ACC112 (cell line): ENCODE measurements around the gene TNRC6C.

Experiments used
- H2AFZ ChIP-seq: fragments of 200-600 bp; sonication (generic); one replicate; pipeline ENCODE4 v1.6.0; 2017; ENCODE audit warnings: antibody characterized with exemption, low read length; ENCODE audit not compliant: unreplicated experiment
- H3K27ac ChIP-seq: fragments of 200-600 bp; sonication (generic); 2 replicates; pipeline ENCODE4 v1.5.1; 2014; ENCODE audit warnings: low read depth, mild to moderate bottlenecking, antibody characterized with exemption, low read length, moderate library complexity
- H3K27me3 ChIP-seq: fragments of 200-600 bp; sonication (generic); 2 replicates; pipeline ENCODE4 v1.6.1; 2014; ENCODE audit warnings: mild to moderate bottlenecking, antibody characterized with exemption, low read length, moderate library complexity, mixed read lengths; ENCODE audit not compliant: insufficient read depth
- H3K36me3 ChIP-seq: fragments of 200-600 bp; sonication (generic); 2 replicates; pipeline ENCODE4 v1.6.1; 2016; ENCODE audit warnings: mild to moderate bottlenecking, antibody characterized with exemption, low read length, moderate library complexity, mixed read lengths; ENCODE audit not compliant: insufficient read depth
- H3K4me1 ChIP-seq: fragments of 200-600 bp; sonication (generic); one replicate; pipeline ENCODE4 v1.6.1; 2016; ENCODE audit warnings: low read length, mixed read lengths; ENCODE audit not compliant: insufficient read depth, unreplicated experiment, control insufficient read depth
- H3K4me3 ChIP-seq: fragments of 200-600 bp; sonication (generic); 2 replicates; pipeline ENCODE4 v1.5.1; 2014; ENCODE audit warnings: mild to moderate bottlenecking, low read depth, low read length
- H3K79me2 ChIP-seq: fragments of 200-600 bp; sonication (generic); one replicate; pipeline ENCODE4 v1.6.0; 2016; ENCODE audit warnings: low read length; ENCODE audit not compliant: control insufficient read depth, unreplicated experiment, insufficient read depth

The TNRC6C gene

GRCh38 chr17:78106211-78106610, 147.7 kb downstream of the TNRC6C start:
- H3K27ac ChIP-seq = no peak overlapping the region
- H3K4me1 ChIP-seq = no peaks in the 10 kb centered on the region
- H3K36me3 ChIP-seq = no peaks in the 10 kb centered on the region
- no peak overlapping the region for H3K4me3 ChIP-seq
- no peaks in the 10 kb centered on the region for H3K27me3 ChIP-seq
- H2AFZ ChIP-seq = no peak overlapping the region
- no peaks in the 10 kb centered on the region for H3K79me2 ChIP-seq

GRCh38 chr17:78107457-78107856, 149.0 kb downstream of the TNRC6C start:
- H3K27ac ChIP-seq = no peak overlapping the region

GRCh38 chr17:78107976-78108725, 149.6 kb downstream of the TNRC6C start:
- Histone ChIP-seq H2AFZ (no peak overlapping the region), H3K27ac (no peak overlapping the region), H3K79me2 (no peaks in the 10 kb centered on the region), H3K4me3 (no peak overlapping the region), H3K4me1 (no peaks in the 10 kb centered on the region), H3K36me3 (no peaks in the 10 kb centered on the region), H3K27me3 (no peaks in the 10 kb centered on the region)

More at GRCh38 chr17:78107457-78107856, 149.0 kb downstream of the TNRC6C start:
- H3K79me2 ChIP-seq = no peaks in the 10 kb centered on the region
- no peaks in the 10 kb centered on the region for H3K36me3 ChIP-seq
- no peak overlapping the region for H3K4me3 ChIP-seq
- no peak overlapping the region for H2AFZ ChIP-seq
- H3K27me3 ChIP-seq = no peaks in the 10 kb centered on the region
- no peaks in the 10 kb centered on the region for H3K4me1 ChIP-seq

- H3K27ac ChIP-seq = no peak overlapping the region
Measured at GRCh38 chr17:78108726-78109488, 150.4 kb downstream of the TNRC6C start.

GRCh38 chr17:78109489-78109761, 150.9 kb downstream of the TNRC6C start:
- Histone ChIP-seq H3K4me3 (no peak overlapping the region), H3K36me3 (no peaks in the 10 kb centered on the region), H3K27ac (no peak overlapping the region), H3K79me2 (no peaks in the 10 kb centered on the region), H3K27me3 (no peaks in the 10 kb centered on the region), H3K4me1 (no peaks in the 10 kb centered on the region), H2AFZ (no peak overlapping the region)

More at GRCh38 chr17:78108726-78109488, 150.4 kb downstream of the TNRC6C start:
- H3K79me2 ChIP-seq = no peaks in the 10 kb centered on the region
- H3K36me3 ChIP-seq = no peaks in the 10 kb centered on the region
- no peaks in the 10 kb centered on the region for H3K27me3 ChIP-seq
- no peak overlapping the region for H2AFZ ChIP-seq
- H3K4me1 ChIP-seq = no peaks in the 10 kb centered on the region
- H3K4me3 ChIP-seq = no peak overlapping the region

GRCh38 chr17:78110363-78111015, 152.0 kb downstream of the TNRC6C start:
- H3K79me2 ChIP-seq = no peaks in the 10 kb centered on the region
- H3K36me3 ChIP-seq = no peaks in the 10 kb centered on the region
- H3K4me1 ChIP-seq = no peaks in the 10 kb centered on the region
- H3K27ac ChIP-seq = no peak overlapping the region
- H3K27me3 ChIP-seq = no peaks in the 10 kb centered on the region
- no peak overlapping the region for H2AFZ ChIP-seq
- no peak overlapping the region for H3K4me3 ChIP-seq

- Histone ChIP-seq H3K79me2 (no peaks in the 10 kb centered on the region), H3K4me1 (no peaks in the 10 kb centered on the region), H3K4me3 (no peak overlapping the region), H3K36me3 (no peaks in the 10 kb centered on the region), H3K27ac (no peak overlapping the region), H2AFZ (no peak overlapping the region), H3K27me3 (no peaks in the 10 kb centered on the region)
Measured at GRCh38 chr17:78111016-78111726, 152.7 kb downstream of the TNRC6C start.

- H3K79me2 ChIP-seq = no peaks in the 10 kb centered on the region
Measured at GRCh38 chr17:78111727-78112517, 153.4 kb downstream of the TNRC6C start.

GRCh38 chr17:78112518-78113471, 154.3 kb downstream of the TNRC6C start:
- Histone ChIP-seq H3K36me3 (no peaks in the 10 kb centered on the region), H3K27ac (no peak overlapping the region), H3K4me1 (no peaks in the 10 kb centered on the region), H2AFZ (no peak overlapping the region), H3K4me3 (no peak overlapping the region), H3K79me2 (no peaks in the 10 kb centered on the region), H3K27me3 (no peaks in the 10 kb centered on the region)

More at GRCh38 chr17:78111727-78112517, 153.4 kb downstream of the TNRC6C start:
- H3K27ac ChIP-seq = no peak overlapping the region
- no peaks in the 10 kb centered on the region for H3K36me3 ChIP-seq
- no peaks in the 10 kb centered on the region for H3K27me3 ChIP-seq
- no peak overlapping the region for H3K4me3 ChIP-seq
- H3K4me1 ChIP-seq = no peaks in the 10 kb centered on the region
- no peak overlapping the region for H2AFZ ChIP-seq
